ENCODE data around the gene AFMID. TPM values are rescaled to one million over a fixed set of nuclear protein-coding genes. Genes with fewer than 3 reads are reported as not detected.

The AFMID gene
- total RNA-seq, 1 experiment from 2014 or later = 59.3 TPM

- POLR2A ChIA-PET = no interaction called here
- no TSS peak for BruUV-seq (replicated peaks)
These were observed 20.7 kb upstream of the AFMID start for GRCh38 chr17:78166416-78166815.

GRCh38 chr17:78168242-78168902 lies 18.8 kb upstream of the AFMID start, which contains the start of gene SYNGR2:
Gene SYNGR2 (plus strand): TSS chr17:78168581. CDS start chr17:78168617, 36 bp downstream.
- Histone ChIP-seq H3K4me3 (ENCODE audit: low read depth in 2 of 2, low read length in 2 of 2) (peak within 1 kb of the TSS; percentile 48 to 69), H3K27ac (ENCODE audit: low read length) (peak within 1 kb of the TSS; percentile 69), H3K4me1 (ENCODE audit: control insufficient read depth, insufficient read depth, low read length) (peaks cover 32% of the 10 kb centered on the region), H3K36me3 (ENCODE audit: control insufficient read depth, insufficient read depth, low read length) (no peaks in the 10 kb centered on the region; the same call in 1 of the 2 replicates), H3K9me3 (ENCODE audit: control insufficient read depth, insufficient read depth, low read depth, low read length) (no peaks in the 10 kb centered on the region), H3K27me3 (ENCODE audit: control insufficient read depth, insufficient read depth, low read length) (no peaks in the 10 kb centered on the region)
- POLR2A ChIA-PET = no interaction called here
- intact Hi-C loops (cut with micrococcal nuclease; ENCODE audit: unreplicated experiment) (no loop called here), in situ Hi-C loops (cut with HindIII; ENCODE audit: low pct_unique_long_range_greater_than_20kb, low sequenced_read_pairs) (no loop called here)
- TF ChIP-seq REST (IDR thresholded peaks at IDR 0.05; ENCODE audit: insufficient read depth in 1 of 2, low read depth in 2 of 2, low read length in 1 of 2) (no peak), TCF7L2 (IDR thresholded peaks at IDR 0.05; ENCODE audit: low read depth, low read length) (no peak), SIN3A (IDR thresholded peaks at IDR 0.05; ENCODE audit: borderline replicate concordance, insufficient read depth, low read depth, low read length) (peak; percentile 62; the same call in 1 of the 2 replicates), CTCF (IDR thresholded peaks at IDR 0.05) (no peak), POLR2AphosphoS5 (IDR thresholded peaks at IDR 0.05; ENCODE audit: low read depth, low read length) (peak; percentile 53; the same call in 1 of the 2 replicates)
- CTCF ChIA-PET = interaction anchor here (0.6 kb wide), 1 partner anchor 246 kb away, joined by 5 read pairs; no protein-coding TSS in a partner anchor
- peak; percentile 82 for ATAC-seq
- BruUV-seq (replicated peaks) = no TSS peak
- no peak for DNase-seq (ENCODE audit: low read depth, low spot score)

More at GRCh38 chr17:78166416-78166815, 20.7 kb upstream of the AFMID start:
- ATAC-seq (no peak), DNase-seq (ENCODE audit: low read depth, low spot score) (no peak)
- no peaks in the 10 kb centered on the region for H3K9me3 ChIP-seq (ENCODE audit: control insufficient read depth, insufficient read depth, low read depth, low read length)
- no peak overlapping the region for H3K27ac ChIP-seq (ENCODE audit: low read length)
- TF ChIP-seq REST (IDR thresholded peaks at IDR 0.05; ENCODE audit: insufficient read depth in 1 of 2, low read depth in 2 of 2, low read length in 1 of 2) (no peak), TCF7L2 (IDR thresholded peaks at IDR 0.05; ENCODE audit: low read depth, low read length) (no peak), POLR2AphosphoS5 (IDR thresholded peaks at IDR 0.05; ENCODE audit: low read depth, low read length) (no peak)
- H3K27me3 ChIP-seq (ENCODE audit: control insufficient read depth, insufficient read depth, low read length) = no peaks in the 10 kb centered on the region
- no peak overlapping the region for H3K4me3 ChIP-seq (ENCODE audit: low read depth in 2 of 2, low read length in 2 of 2)
- intact Hi-C loops (cut with micrococcal nuclease; ENCODE audit: unreplicated experiment) = no loop called here
- peaks cover 15% of the 10 kb centered on the region for H3K4me1 ChIP-seq (ENCODE audit: control insufficient read depth, insufficient read depth, low read length)
- H3K36me3 ChIP-seq (ENCODE audit: control insufficient read depth, insufficient read depth, low read length) = no peaks in the 10 kb centered on the region; the same call in 1 of the 2 replicates
- CTCF ChIA-PET = no interaction called here
- in situ Hi-C loops (cut with HindIII; ENCODE audit: low pct_unique_long_range_greater_than_20kb, low sequenced_read_pairs) = no loop called here
